ENCODE measurements around the gene CHST11. TPM values are rescaled to one million over a fixed set of nuclear protein-coding genes. Genes with fewer than 3 reads are reported as not detected.

CHST11 gene
- total RNA-seq, 1 experiment from 2014 or later = 1.1 TPM

DNA sequence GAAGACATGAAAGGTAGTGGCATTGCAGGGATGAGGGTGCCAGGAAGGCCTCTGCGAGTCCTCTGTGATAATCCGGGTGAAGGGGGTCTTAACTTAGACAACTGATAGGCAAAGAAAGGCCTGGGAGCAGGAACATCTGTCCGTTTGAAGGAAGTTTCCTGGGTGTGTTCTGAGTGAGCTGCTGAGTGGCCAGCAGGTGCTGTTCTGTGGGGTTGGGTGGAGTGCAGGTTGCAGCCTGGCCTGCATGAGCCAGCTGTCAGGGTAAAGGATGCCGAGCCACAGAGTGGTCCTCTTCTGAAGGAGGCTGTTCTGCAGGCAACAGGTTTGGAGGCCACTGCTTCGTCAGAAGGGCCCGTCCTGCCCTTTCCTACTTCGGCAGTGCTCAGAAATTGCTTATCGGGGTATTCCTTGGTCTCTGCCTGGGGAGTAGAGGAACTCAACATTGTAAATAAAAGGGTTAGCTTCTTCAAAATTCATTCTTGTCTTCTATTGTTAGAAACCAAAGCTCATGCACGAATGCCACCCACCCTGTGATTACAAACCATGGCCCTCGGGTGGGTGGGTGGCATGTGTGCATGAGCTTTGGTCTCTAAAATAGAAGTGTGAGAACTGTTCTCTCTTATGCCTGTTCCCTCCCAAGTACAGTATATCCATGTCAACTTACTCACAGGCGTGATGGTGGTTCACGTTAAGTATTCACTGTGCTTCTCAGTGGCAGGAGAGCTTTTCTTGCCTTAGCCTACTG lies 118.9 kb downstream of the CHST11 start:
- intact Hi-C loops (cut with micrococcal nuclease; ENCODE audit: unreplicated experiment) = no loop called here
- Mint-ChIP-seq H3K27ac (ENCODE audit: unreplicated experiment) (no peak overlapping the region), H3K9me3 (ENCODE audit: low read depth, unreplicated experiment) (no peaks in the 10 kb centered on the region), H3K4me3 (ENCODE audit: low read depth, unreplicated experiment) (no peak overlapping the region), H3K4me1 (ENCODE audit: low read depth, unreplicated experiment) (no peaks in the 10 kb centered on the region), H3K36me3 (ENCODE audit: insufficient read depth, unreplicated experiment) (no peaks in the 10 kb centered on the region), H3K27me3 (ENCODE audit: unreplicated experiment) (peaks cover 16% of the 10 kb centered on the region)
- no peak for DNase-seq
- BruUV-seq (replicated peaks) = no TSS peak
- CTCF ChIA-PET = no interaction called here
- TF ChIP-seq, protein P1, sequence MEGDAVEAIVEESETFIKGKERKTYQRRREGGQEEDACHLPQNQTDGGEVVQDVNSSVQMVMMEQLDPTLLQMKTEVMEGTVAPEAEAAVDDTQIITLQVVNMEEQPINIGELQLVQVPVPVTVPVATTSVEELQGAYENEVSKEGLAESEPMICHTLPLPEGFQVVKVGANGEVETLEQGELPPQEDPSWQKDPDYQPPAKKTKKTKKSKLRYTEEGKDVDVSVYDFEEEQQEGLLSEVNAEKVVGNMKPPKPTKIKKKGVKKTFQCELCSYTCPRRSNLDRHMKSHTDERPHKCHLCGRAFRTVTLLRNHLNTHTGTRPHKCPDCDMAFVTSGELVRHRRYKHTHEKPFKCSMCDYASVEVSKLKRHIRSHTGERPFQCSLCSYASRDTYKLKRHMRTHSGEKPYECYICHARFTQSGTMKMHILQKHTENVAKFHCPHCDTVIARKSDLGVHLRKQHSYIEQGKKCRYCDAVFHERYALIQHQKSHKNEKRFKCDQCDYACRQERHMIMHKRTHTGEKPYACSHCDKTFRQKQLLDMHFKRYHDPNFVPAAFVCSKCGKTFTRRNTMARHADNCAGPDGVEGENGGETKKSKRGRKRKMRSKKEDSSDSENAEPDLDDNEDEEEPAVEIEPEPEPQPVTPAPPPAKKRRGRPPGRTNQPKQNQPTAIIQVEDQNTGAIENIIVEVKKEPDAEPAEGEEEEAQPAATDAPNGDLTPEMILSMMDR (IDR thresholded peaks at IDR 0.05; ENCODE audit: unreplicated experiment) = no peak

DNA sequence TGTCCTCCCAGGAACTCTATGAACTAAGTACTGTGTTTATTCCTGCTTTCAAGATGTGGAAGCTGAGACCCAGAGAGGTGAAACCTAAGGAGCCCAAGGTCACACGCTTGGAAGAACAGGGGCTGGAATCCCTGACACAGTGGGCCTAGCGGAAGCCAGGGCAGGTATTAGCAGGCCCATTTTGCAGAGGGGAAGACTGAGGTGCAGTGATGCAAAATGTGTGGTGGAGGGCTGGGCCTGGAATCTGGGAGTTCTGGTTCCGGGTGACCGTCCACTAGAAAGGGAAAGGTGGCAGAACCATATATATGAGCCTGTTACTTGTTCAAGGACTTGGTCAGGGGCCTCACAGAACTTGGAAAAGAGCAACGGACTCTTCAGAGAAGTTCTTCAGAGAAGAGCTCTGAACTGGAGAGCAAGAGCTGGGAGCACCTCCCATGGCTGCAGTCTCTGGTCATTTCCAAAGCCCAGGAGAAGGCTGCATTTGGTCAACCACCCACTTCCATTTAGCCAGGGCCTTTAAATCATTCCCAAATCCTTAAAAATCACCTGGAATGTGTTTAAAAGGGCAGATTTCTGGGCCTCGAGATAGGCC lies 119.5 kb downstream of the CHST11 start:
- no peaks in the 10 kb centered on the region for H3K9me3 Mint-ChIP-seq (ENCODE audit: low read depth, unreplicated experiment)
- TF ChIP-seq, protein P1 (IDR thresholded peaks at IDR 0.05; ENCODE audit: unreplicated experiment) = no peak
- H3K27me3 Mint-ChIP-seq (ENCODE audit: unreplicated experiment) = peaks cover 14% of the 10 kb centered on the region
- no peak overlapping the region for H3K27ac Mint-ChIP-seq (ENCODE audit: unreplicated experiment)
- no peaks in the 10 kb centered on the region for H3K36me3 Mint-ChIP-seq (ENCODE audit: insufficient read depth, unreplicated experiment)
- no TSS peak for BruUV-seq (replicated peaks)
- H3K4me3 Mint-ChIP-seq (ENCODE audit: low read depth, unreplicated experiment) = no peak overlapping the region
- DNase-seq = no peak
- intact Hi-C loops (cut with micrococcal nuclease; ENCODE audit: unreplicated experiment) = no loop called here
- CTCF ChIA-PET = no interaction called here
- no peaks in the 10 kb centered on the region for H3K4me1 Mint-ChIP-seq (ENCODE audit: low read depth, unreplicated experiment)

DNA sequence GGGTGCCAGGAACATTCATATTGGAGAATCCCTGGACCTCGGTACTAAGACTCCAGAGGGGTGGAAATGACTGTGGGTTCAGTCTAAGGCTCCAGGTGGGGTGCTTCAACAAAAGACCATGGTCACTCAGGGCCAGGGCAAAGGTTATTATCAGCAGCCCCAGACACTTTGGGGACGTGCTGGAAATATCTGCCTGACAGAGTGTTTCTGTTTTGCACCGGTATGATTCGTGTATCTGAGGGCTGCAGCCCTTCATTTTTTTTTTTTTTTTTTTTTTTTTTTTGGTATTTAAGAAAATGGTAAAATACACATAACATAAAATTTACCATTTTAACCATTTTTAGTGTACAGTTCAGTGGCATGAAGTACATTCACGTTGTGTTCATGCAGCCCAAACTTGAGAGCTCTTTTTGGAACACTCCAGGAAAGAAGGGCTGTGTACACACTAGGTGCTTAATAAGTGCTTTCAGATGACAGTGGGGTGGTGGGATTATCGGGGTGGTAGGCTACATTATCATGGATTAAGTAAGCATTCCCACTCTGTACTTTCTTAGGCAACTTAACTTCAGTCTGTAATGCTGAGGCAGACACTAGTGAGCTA lies 120.3 kb downstream of the CHST11 start:
- Mint-ChIP-seq H3K27ac (ENCODE audit: unreplicated experiment) (no peak overlapping the region), H3K4me3 (ENCODE audit: low read depth, unreplicated experiment) (no peak overlapping the region), H3K27me3 (ENCODE audit: unreplicated experiment) (peaks cover 14% of the 10 kb centered on the region), H3K9me3 (ENCODE audit: low read depth, unreplicated experiment) (no peaks in the 10 kb centered on the region), H3K36me3 (ENCODE audit: insufficient read depth, unreplicated experiment) (no peaks in the 10 kb centered on the region), H3K4me1 (ENCODE audit: low read depth, unreplicated experiment) (no peaks in the 10 kb centered on the region)
- TF ChIP-seq, protein P1 (IDR thresholded peaks at IDR 0.05; ENCODE audit: unreplicated experiment) = no peak
- no TSS peak for BruUV-seq (replicated peaks)
- CTCF ChIA-PET = no interaction called here
- no peak for DNase-seq
- intact Hi-C loops (cut with micrococcal nuclease; ENCODE audit: unreplicated experiment) = no loop called here

DNA sequence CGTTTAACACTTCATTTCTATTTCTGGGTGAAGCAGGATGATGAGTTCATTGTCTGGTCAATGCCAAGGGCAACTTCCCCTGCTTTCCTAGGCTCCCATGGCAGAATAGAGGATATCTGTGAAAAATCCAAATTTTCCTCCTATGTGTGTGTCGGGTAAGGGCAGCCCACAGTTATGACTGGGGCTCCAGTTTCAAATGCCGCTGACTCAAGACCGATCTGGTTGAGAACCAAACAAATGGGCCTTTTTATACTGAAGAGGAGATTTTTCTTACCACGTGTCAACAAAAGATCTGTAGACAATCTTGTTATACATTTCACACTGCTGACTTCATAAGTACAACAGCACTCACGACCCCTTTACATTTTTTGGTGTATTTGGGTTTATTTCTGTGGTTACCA lies 120.8 kb downstream of the CHST11 start:
- Mint-ChIP-seq H3K4me3 (ENCODE audit: low read depth, unreplicated experiment) (no peak overlapping the region), H3K36me3 (ENCODE audit: insufficient read depth, unreplicated experiment) (no peaks in the 10 kb centered on the region), H3K27me3 (ENCODE audit: unreplicated experiment) (peaks cover 14% of the 10 kb centered on the region), H3K9me3 (ENCODE audit: low read depth, unreplicated experiment) (no peaks in the 10 kb centered on the region), H3K4me1 (ENCODE audit: low read depth, unreplicated experiment) (no peaks in the 10 kb centered on the region), H3K27ac (ENCODE audit: unreplicated experiment) (no peak overlapping the region)
- no TSS peak for BruUV-seq (replicated peaks)
- DNase-seq = no peak
- intact Hi-C loops (cut with micrococcal nuclease; ENCODE audit: unreplicated experiment) = no loop called here
- CTCF ChIA-PET = no interaction called here
- TF ChIP-seq, protein P1 (IDR thresholded peaks at IDR 0.05; ENCODE audit: unreplicated experiment) = no peak
